GM19043 (cell line): Measurements from ENCODE around the gene IL31.

Source experiments
- ATAC-seq: cut with Tn5 transposase; IDR thresholded peaks from one replicate; pipeline ENCODE4 v1.9.1; 2021; ENCODE audit warnings: low read depth; ENCODE audit not compliant: unreplicated experiment

Gene IL31

GRCh38 chr12:122159882-122160281 lies 14.1 kb downstream of the IL31 start:
- no peak for ATAC-seq

DNA sequence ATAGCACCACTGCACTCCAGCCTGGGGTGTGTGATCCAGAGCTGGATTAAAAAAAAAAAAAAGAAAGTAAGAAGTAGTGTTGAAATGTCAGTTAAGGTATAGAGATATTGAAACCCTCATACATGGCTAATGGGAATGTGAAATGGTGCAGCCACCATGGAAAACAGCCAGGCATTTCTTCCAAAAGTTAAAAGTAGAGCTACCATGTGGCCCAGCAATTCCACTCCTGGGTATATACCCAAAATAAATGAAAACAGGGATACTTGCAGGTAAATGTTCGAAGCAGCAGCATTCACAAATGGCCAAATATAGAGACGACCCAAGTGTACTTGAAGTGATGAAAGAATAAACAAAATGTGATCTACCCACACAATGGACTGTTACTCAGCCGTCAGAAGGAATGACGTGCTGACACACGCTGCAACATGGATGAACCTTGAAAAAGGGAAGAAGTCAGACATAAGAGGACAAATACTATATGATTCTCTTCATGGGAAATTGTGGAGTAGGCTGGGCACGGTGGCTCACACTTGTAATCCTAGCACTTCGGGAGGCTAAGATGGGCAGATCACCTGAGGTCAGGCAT lies 15.2 kb downstream of the IL31 start:
- no peak for ATAC-seq

DNA sequence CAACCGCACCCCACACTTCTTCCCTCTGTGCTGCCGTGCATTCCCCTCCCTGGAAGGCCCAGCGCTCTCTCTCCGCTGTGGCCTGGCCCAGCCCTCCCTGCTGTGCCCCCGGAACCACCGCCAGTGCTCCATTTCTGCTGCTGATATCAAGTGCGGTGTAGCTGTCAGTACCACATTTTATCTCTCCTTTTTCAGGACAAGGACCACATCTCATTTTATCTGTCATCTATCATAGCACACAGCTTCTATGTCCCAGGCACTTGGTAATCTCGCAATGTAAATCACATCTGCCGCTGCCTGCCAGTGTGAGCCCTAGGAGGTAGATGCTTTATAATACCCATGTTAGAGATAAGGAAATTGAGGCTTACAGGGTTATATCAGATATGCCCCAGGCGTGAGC lies 18.3 kb downstream of the IL31 start:
- ATAC-seq, result no peak

- no peak for ATAC-seq
These were observed 21.3 kb downstream of the IL31 start for GRCh38 chr12:122152754-122153153.

DNA sequence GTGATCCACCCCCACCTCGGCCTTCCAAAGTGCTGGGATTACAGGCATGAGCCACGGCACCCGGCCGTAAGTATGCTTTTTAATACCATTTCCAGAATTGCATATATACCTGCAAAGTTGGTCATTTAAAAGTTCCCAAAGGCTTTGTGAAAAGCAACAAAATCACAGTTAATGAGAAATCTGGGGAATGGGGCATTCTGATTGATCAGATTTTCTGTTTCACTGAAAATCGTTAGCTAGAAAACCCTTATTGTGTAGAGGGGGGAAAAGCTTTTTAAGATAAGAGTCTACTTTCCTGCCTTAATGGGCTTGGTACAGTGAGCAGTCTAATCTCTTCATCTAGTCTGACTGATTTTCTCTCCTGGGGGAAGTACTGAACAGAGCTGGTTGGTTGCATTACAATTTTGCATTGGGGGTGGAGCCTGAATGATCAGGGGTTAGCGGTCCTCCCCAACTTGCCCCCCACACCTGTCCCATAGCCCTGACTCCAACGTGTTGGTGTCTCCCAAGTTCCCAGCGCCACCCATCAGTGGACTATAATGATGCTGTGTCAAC lies 23.8 kb downstream of the IL31 start:
- no peak for ATAC-seq

DNA sequence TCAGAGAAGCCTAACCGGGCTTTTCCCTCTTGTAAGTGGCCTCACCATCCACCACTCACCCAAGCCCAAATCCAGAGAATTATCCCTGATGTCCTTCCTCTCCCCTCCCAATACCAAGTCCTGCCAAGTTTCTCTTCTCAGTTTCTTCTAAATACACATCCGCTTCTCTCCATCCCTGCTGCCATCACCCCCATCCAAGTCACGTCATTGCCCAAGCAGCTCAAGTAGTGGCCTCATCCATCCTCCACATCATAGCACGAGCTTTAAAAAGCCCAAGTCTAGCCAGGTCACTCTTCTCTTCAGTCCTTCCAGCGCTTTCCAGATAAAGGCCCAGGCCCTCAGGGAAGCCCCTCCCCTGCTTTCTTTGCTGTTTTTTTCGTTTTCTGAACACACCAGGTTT lies 25.4 kb downstream of the IL31 start:
- no peak for ATAC-seq

DNA sequence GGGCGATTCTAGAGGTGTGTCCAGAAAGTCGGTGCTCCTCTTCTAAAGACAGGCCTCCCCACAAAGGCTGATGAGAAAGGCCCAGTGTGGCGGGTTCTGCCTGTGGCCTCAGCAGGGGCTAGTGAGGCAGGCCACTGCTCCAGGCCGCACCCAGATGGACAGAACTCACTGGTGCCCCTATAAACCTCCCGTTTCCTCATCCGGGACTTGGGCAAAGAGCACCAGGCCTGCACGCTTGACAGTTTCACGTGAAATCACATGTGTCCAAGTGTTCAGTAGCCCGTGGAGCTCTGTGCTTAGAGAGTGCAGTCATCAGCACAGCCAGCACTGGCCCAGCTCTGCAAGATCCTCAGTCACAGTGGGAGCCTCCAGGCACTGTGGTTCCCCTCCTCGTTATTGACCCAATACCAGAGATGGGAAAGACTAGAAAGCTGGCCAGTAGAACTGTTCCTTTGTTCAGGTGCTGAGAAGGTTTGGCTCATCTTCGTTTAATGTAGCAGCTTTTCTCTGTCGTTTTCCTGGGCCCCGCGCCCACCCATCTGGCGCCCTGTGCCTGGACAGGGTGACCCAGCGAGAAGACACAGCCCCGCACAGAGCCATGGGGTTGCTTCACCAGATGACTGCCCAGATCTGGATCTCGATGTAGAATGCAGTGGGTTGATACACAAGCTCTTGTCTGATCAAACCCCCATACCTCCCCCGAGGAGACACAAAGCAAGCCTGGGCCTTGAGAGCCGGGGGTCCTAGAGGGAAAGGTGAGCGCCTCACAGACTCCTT lies 26.3 kb downstream of the IL31 start:
- no peak for ATAC-seq

DNA sequence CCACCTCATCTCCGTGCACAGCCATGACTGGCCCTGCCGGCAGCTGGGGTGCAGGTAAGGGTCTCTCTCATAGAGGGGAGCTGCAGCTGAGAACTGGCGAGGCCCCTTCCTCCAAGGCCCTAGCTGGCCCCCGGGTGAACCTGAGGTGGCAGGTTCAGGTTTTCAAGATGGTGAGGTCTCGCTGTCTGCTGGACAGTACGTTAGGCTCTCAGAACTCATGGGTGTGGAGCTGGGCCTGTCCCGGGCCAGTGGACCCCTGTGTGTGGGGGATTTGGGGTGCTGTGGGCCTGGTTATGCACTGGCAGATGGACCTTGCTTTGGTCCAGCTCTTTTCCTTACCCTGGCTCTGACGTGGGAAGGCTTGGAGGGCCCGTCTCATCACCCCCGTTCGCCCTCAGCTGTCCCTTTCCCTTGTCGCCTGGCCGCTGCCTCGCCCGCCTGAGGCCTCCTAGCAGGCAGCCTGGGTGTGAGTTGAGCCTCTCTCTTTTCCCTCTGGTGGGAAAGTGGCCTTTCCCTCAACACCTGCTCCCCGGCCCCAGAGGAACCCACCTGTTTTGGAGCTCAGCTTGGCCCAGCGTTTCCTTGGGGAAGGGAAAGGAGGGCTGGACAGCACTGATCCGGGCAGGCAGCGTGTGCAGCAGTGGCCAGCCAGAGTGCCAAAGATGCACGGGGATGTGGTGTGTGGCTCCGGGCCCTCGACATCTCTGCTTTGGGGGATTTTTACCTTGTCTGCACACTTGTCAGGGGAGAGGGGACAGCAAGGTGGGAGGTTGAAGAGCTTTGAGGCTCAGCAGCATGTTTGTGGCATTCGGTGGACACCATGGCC lies 28.3 kb downstream of the IL31 start:
- ATAC-seq, result no peak

GRCh38 chr12:122144885-122145284 lies 29.1 kb downstream of the IL31 start:
- no peak for ATAC-seq

DNA sequence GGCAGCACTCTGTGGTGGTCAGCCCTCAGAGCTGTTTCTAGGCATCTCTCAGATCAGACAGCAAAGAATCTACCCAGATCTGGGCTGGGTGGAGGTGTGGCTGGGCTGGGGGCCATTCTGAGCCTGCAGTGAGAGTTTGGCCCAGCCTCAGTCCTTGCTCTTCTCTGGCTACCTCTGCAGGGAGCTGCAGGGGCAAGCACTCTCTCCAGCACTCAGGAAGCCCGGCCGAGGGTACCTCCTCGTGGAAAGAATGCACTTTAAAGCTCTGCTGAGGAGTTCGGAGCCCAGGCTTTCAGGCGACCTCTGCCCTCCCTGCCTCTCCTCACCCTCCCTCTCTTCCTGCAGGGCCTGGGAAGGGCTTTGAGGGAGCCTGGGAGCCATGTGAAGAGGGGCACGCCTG lies 31.2 kb downstream of the IL31 start:
- ATAC-seq, result no peak

- ATAC-seq, result no peak
These were observed 31.9 kb downstream of the IL31 start for GRCh38 chr12:122141911-122142725.

- no peak for ATAC-seq
These were observed 33.4 kb downstream of the IL31 start for GRCh38 chr12:122140467-122141257.

- ATAC-seq, result no peak
These were observed 34.1 kb downstream of the IL31 start for GRCh38 chr12:122139941-122140340.

- ATAC-seq, result no peak
These were observed 34.8 kb downstream of the IL31 start for GRCh38 chr12:122139266-122139665.

- no peak for ATAC-seq
These were observed 35.4 kb downstream of the IL31 start for GRCh38 chr12:122138616-122139015.

- ATAC-seq, result no peak
These were observed 35.8 kb downstream of the IL31 start for GRCh38 chr12:122138181-122138580.

- no peak for ATAC-seq
These were observed 36.3 kb downstream of the IL31 start for GRCh38 chr12:122137681-122138080.

DNA sequence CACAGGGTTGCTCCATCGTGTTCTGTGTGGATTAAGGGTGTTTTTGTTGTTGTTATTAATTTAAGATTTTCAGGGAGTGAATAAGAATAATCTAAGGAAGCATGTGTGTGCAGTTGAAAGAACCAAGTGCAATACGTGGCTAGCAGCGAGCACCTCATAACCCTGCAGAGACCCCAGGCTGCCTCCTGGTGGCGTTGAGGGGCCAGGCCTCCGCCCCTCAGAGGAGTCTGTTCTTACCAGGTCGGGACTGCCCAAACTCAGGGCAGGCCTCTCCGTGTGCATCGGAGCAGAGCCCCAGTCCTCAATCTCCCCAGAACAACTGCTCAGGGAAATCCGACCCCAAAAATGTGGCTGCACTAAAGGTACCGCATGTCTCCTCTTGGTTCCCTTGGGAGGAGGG lies 36.8 kb downstream of the IL31 start:
- ATAC-seq, result no peak

DNA sequence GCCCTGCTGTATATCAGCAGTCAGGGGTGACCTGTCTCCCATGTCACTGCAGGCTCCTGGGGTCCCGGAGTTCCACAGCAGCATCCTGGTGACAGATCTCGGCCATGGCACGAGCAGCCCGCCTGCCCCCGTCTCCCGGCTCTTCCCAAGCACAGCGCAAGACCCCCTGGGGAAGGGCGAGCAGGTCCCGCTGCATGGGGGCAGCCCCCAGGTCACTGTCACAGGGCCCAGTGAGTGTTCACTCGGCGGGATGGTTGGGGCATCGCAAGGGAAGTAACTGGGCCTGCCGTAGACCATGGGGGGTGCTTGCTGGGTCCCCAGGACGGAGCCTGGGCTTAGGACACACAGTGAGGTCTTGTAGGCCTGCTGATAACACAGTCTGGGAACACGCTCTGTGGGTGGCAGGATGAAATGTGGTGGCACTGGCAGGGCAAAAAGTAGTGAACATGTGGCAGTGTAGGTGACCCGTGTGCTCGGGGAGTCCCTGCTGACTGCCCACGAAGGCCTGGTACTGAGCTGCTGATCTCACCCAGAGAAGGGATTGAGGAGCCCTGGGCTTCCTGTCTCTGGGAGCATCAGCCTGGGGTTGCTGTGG lies 38.5 kb downstream of the IL31 start:
- no peak for ATAC-seq
